SK-N-MC (cell line): Measurements from ENCODE around the gene PPM1A.

ENCODE experiments used
- EZH2 ChIP-seq: fragments of 200-600 bp; sonication (generic); IDR thresholded peaks from one replicate; pipeline ENCODE4 v1.6.1; 2017; ENCODE audit warnings: antibody characterized with exemption
- FOXP2 ChIP-seq: optimal IDR thresholded peaks from 2 replicates; pipeline ENCODE3; 2011; ENCODE audit warnings: mild to moderate bottlenecking, moderate library complexity; ENCODE audit not compliant: insufficient read depth; ENCODE audit errors: extremely low read length, control extremely low read depth
- POLR2AphosphoS5 ChIP-seq: IDR thresholded peaks from 2 replicates; pipeline ENCODE4 v1.6.1; 2012; ENCODE audit warnings: mild to moderate bottlenecking, low read depth, low read length, borderline replicate concordance

- no peak for TF ChIP-seq EZH2
- no peak for TF ChIP-seq POLR2AphosphoS5
- TF ChIP-seq FOXP2 = peak; percentile 24
Measured at GRCh38 chr14:60249321-60250256, 568 bp downstream of the PPM1A start.
